ENCODE data around the gene NOS1AP. TPM values are rescaled to one million over a fixed set of nuclear protein-coding genes. Genes with fewer than 3 reads are reported as not detected.

Gene NOS1AP
- total and polyA plus RNA-seq, 9 of the 15 experiments (the other 6 are each of a cell fraction or from before 2014, with no cell fraction given): 0.07 to 1.5 (median 0.22) TPM

DNA sequence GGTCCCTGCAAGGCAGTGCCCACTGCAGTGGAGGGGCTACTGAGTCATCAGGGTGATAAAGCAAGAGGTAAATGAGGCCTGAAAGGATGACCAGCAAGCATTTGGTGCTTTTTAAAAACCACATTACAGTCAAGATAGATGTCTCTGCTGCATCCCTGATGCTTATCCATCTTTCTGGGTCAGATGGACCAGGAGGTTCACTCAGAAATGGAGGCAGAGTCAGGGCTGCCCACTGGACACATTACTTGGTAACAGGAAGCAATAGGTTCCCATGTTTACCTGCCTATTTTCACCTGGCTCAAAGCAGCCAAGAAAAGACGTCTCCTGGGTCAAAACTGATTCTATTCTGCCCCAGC, 303.6 kb downstream of the NOS1AP start (continued):
- TF ChIP-seq, protein P1, sequence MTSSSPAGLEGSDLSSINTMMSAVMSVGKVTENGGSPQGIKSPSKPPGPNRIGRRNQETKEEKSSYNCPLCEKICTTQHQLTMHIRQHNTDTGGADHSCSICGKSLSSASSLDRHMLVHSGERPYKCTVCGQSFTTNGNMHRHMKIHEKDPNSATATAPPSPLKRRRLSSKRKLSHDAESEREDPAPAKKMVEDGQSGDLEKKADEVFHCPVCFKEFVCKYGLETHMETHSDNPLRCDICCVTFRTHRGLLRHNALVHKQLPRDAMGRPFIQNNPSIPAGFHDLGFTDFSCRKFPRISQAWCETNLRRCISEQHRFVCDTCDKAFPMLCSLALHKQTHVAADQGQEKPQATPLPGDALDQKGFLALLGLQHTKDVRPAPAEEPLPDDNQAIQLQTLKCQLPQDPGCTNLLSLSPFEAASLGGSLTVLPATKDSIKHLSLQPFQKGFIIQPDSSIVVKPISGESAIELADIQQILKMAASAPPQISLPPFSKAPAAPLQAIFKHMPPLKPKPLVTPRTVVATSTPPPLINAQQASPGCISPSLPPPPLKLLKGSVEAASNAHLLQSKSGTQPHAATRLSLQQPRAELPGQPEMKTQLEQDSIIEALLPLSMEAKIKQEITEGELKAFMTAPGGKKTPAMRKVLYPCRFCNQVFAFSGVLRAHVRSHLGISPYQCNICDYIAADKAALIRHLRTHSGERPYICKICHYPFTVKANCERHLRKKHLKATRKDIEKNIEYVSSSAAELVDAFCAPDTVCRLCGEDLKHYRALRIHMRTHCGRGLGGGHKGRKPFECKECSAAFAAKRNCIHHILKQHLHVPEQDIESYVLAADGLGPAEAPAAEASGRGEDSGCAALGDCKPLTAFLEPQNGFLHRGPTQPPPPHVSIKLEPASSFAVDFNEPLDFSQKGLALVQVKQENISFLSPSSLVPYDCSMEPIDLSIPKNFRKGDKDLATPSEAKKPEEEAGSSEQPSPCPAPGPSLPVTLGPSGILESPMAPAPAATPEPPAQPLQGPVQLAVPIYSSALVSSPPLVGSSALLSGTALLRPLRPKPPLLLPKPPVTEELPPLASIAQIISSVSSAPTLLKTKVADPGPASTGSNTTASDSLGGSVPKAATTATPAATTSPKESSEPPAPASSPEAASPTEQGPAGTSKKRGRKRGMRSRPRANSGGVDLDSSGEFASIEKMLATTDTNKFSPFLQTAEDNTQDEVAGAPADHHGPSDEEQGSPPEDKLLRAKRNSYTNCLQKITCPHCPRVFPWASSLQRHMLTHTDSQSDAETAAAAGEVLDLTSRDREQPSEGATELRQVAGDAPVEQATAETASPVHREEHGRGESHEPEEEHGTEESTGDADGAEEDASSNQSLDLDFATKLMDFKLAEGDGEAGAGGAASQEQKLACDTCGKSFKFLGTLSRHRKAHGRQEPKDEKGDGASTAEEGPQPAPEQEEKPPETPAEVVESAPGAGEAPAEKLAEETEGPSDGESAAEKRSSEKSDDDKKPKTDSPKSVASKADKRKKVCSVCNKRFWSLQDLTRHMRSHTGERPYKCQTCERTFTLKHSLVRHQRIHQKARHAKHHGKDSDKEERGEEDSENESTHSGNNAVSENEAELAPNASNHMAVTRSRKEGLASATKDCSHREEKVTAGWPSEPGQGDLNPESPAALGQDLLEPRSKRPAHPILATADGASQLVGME (CRISPR knock-in tag; IDR thresholded peaks at IDR 0.05): peak; percentile 11; the same call in 1 of the 2 replicates
- TF ChIP-seq, protein P2, sequence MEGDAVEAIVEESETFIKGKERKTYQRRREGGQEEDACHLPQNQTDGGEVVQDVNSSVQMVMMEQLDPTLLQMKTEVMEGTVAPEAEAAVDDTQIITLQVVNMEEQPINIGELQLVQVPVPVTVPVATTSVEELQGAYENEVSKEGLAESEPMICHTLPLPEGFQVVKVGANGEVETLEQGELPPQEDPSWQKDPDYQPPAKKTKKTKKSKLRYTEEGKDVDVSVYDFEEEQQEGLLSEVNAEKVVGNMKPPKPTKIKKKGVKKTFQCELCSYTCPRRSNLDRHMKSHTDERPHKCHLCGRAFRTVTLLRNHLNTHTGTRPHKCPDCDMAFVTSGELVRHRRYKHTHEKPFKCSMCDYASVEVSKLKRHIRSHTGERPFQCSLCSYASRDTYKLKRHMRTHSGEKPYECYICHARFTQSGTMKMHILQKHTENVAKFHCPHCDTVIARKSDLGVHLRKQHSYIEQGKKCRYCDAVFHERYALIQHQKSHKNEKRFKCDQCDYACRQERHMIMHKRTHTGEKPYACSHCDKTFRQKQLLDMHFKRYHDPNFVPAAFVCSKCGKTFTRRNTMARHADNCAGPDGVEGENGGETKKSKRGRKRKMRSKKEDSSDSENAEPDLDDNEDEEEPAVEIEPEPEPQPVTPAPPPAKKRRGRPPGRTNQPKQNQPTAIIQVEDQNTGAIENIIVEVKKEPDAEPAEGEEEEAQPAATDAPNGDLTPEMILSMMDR (IDR thresholded peaks at IDR 0.05 in 2 of 3, conservative IDR thresholded peaks at IDR 0.05 in 1 of 3; ENCODE audit: insufficient read depth in 2 of 3, low read depth in 1 of 3, low read length in 3 of 3): peak in 1 of 3 experiments; percentile 13; a peak in 1 of 6 replicates
- TF ChIP-seq ZNF263 (CRISPR knock-in tag; IDR thresholded peaks at IDR 0.05; ENCODE audit: borderline replicate concordance): 0 out of 2 replicates have a peak, but pooled peaks have one; percentile 0
